ENCODE measurements around the gene PIGU.
"Not testable (repeated sequence)": the region's sequence is repeated elsewhere in the genome, so short reads cannot be mapped to it uniquely, and the experiment has no call there.

Gene PIGU

DNA sequence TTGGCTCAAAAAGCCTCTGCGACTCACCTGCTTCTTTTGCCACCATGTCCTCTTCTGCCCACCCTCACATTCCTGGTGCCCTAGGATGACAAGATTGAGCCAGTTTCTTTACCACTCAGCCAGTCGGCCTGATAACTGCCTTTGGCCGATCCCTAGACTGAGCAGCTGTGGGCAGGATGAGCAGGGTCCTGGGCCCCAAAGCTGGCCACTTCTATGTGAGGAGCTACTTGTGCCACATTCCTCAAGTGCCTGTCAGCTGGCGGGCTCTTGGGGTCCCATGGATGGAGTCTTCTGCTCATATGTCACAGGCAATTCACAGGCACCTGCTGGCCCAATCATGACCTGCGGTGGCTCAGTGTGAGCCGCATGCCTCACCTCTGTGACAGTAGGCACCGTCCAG is 144.1 kb downstream of the PIGU start:
- no peak for DNase-seq (ENCODE audit: low read depth)

- DNase-seq (ENCODE audit: low read depth) = no peak
Measured at GRCh38 chr20:34532320-34532719, 144.6 kb downstream of the PIGU start.

- DNase-seq (ENCODE audit: low read depth) = no peak
Measured at GRCh38 chr20:34531608-34532265, 145.2 kb downstream of the PIGU start.

- DNase-seq (ENCODE audit: low read depth) = no peak
Measured at GRCh38 chr20:34530342-34530741, 146.6 kb downstream of the PIGU start.

- no peak for DNase-seq (ENCODE audit: low read depth)
Measured at GRCh38 chr20:34529742-34530141, 147.2 kb downstream of the PIGU start.

GRCh38 chr20:34528921-34529297 is 148.0 kb downstream of the PIGU start:
- no peak for DNase-seq (ENCODE audit: low read depth)

DNA sequence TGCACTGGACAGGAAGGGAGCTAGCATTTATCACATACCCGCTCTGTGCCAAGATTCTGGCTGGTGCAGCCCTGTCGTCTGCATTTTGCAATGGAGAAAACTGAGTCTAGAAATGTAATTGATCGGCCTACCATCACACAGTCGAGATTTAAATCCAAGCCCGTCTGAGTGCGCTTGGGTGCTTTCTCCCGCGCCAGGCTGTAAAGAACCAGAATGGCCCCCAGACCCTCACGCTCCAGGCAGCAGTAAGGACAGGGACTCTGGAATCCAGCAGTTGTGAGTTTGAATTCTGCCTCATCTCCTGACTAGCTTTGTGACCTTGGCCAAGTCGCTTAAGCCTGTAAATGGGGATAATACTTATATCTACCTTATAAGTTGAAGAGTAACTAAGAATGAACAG is 149.9 kb downstream of the PIGU start:
- DNase-seq (ENCODE audit: low read depth) = no peak

DNA sequence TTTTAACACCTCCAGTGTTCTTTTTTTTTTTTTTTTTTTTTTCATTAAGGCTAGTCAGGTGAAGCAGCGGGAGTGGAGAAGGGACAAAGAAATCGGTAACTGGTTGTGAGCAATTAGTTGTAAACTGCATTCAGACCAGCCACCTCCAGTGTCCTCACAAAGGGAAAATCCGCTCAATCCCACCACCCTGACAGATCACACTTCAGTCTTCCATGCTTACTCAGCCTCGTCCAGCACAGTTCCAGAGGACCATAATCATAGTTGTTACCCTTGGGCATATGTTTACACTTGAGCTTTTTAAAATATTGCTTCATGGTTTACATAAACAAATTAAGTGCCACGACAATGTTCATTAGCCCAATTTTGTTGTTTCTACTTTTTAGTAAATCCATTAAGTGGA is 150.4 kb downstream of the PIGU start:
- no peak for DNase-seq (ENCODE audit: low read depth)

- DNase-seq (ENCODE audit: low read depth) = no peak
Measured at GRCh38 chr20:34525709-34526416, 151.0 kb downstream of the PIGU start.

DNA sequence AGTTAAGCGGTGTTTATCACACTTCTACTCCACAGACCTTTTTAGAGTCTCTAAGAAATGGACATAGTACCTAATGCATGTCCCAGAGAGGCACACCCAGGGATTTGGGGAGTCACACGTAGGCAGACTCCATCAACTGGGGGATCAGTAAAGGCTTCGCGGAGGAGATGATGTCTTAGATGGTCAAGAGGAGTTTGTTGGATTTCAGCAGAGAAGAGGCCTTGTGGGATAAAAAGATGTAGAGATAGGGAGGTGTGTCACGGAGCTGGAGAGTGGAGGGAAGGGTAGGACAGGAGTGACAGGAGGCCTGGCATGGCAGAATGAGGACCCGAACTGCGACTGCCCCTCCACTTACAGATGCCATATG is 151.6 kb downstream of the PIGU start:
- no peak for DNase-seq (ENCODE audit: low read depth)

- no peak for DNase-seq (ENCODE audit: low read depth)
Measured at GRCh38 chr20:34524426-34524825, 152.5 kb downstream of the PIGU start.

DNA sequence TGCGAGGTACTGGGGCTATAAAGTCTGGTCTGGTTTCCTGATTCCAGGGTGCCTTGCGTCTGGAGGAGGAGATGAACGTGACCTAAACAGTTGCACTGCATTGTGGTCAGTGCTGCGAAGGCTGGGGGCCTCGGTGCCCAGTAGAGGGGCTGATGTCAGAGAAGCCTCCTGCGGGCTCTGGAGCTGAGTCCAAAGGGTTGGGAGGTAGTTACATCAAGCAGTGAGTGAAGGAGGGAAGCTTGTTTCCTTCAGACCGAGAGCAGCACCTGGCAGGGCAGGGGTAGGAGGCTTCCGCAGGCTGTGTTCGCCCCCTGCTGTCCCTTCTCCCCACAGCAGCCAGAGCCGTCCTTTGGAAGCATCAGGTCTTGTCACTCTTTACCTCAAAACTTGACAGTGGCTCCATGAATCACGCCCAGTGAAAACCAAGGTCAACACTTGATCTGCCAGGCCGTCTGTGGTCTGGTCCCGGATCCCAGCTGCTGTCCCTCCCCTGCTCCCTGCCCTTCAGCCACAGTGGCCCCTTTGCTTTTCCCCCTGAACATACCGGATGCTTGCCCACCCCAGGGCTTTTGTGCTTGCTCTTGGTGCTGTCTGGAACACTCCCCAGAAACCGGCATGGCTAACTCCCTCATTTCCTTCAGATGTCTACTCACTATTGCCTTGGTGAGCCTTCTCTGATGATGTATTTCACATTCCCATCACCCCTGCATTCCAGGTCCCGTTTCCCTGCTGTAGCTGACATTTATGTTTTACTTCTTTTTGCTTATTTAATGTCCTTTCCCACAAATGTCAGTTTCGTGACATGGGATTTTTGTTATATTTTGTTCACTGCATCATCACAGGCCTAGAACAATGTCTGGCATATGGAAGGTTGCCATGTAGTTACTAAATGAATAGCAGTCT is 153.7 kb downstream of the PIGU start:
- peak; percentile 22 for DNase-seq (ENCODE audit: low read depth)

GRCh38 chr20:34519841-34520240 is 157.1 kb downstream of the PIGU start:
- not testable (repeated sequence) for DNase-seq (ENCODE audit: low read depth)

DNA sequence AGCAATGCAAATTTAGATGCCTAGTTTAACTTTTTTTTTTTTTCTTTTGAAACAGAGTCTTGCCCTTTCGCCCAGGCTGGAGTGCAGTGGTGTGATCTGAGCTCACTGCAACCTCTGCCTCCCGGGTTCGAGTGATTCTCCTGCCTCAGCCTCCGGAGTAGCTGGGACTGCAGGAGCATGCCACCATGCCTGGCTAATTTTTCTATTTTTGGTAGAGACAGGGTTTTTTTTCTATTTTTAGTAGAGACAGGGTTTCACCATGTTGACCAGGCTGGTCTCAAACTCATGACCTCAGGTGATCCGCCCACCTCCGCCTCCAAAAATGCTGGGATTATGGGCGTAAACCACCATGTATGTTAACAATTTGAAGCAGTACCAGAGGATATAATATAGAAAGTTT is 158.0 kb downstream of the PIGU start:
- not testable (repeated sequence) for DNase-seq (ENCODE audit: low read depth)

- no peak for DNase-seq (ENCODE audit: low read depth)
Measured at GRCh38 chr20:34517114-34517505, 159.8 kb downstream of the PIGU start.

GRCh38 chr20:34516247-34517113 is 160.4 kb downstream of the PIGU start, which contains the start of gene DYNLRB1:
TSS of gene DYNLRB1 (plus strand) at chr20:34516422. CDS start at chr20:34516459, 37 bp downstream.
- peak; percentile 83 for DNase-seq (ENCODE audit: low read depth)

DNA sequence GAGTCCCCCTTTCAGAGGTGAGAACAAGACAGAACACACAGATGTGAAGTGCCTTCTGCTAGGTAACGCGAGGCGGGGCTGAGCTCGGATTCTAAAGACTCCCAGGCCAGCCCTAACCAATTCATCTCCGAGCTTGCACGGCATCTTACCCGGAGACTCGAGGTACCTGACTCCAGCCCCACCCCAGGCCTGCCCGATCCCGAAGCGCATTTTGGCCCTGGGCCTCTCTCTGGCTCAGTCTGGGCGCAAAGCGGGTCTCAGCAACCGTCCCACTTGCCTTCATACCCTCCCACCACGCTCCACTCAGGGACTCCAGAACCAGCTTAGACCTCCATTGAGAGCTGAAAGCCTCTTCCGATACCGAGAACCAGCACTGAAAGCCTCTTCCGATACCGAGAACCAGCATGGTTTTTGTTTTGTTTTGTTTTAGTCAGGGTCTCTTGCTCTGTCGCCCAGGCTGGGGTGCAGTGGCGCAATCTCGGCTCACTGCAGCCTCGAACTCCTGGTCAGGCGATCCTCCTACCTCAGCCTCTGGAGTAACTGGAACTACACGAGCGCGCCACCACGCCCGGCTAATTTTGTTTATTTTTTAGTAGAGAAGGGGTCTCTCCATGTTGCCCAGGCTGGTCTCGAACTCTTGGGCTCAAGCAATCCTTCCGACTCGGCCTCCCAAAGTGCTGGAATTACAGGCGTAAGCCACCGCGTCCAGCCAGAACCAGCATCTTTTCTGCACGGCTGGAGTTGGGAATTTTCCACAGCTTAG is 161.2 kb downstream of the PIGU start:
- peak; percentile 36 for DNase-seq (ENCODE audit: low read depth)

DNA sequence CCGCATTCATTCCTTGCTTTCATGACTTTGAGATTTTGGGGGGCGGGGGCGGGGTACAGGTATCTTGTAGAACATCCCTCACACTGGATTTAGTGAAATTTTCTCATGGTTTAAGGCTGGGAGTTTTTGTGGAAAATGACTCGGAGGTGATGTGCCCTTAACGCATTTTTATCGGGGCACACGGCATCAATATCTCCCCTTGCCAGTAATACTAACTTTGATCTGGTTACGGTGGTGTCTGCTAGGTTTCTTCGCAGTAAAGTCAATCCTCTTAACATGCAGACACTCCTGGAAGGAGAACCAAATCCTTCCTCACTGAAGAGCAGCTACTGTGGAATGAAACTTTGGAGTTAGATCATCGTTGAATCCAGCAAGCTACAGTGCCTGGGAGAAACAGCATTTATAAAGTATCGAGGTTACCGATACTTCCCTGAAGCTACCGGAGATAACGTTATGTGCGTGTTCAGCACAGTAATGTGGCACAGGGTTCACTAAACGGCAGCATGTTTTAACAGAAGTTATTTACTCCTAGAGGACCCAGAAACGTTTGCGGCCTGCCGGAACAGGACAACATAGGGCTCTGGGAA is 161.9 kb downstream of the PIGU start:
- DNase-seq (ENCODE audit: low read depth) = no peak

DNA sequence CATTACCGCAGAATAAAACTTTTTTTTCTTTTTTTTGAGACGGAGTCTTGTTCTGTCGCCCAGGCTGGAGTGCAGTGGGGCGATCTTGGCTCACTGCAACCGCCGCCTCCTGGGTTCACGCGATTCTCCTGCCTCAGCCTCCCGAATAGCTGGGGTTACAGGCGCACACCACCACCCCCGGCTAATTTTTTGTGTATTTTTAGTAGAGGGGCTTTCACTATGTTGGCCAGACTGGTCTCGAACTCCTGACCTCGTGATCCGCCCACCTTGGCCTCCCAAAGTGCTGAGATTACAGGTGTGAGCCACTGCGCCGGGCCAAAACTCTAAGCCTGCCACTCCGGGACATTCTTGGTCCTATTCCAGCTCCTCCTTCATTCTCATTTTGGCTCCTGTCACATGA is 162.9 kb downstream of the PIGU start:
- not testable (repeated sequence) for DNase-seq (ENCODE audit: low read depth)

DNA sequence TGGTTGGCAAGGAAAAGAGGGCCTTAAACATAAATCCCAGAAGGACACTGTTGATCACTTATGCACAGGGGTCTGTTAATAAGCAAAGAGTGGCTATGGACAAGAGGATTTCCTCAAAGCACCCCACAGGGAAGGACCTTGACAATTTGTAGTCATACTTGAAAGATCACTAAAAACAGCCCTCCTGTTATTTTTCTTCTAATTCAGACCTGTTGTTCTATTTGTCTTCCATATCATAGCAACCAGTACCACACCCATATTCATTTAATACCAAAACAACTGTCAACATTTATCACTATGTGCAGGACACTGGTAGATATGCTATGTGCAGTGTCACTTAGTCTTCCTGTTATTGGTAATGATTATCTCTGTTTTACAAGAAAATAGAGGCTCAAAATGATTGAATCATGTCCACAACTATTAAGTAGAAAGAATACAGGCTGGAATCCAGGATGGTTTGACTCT is 163.9 kb downstream of the PIGU start:
- no peak for DNase-seq (ENCODE audit: low read depth)

Measured in stimulated activated CD8-positive, alpha-beta memory T cell treated with anti-CD3 and anti-CD28 coated beads, Interleukin-12 subunit alpha, Interleukin-12 subunit beta, amount 100 ng/mL, for 4 hours (primary cell).